Fibroblast of skin of abdomen (primary cell): Measurements from ENCODE around the gene MB.
A peak's percentile ranks its signal among the peaks of the same experiment; 100 is the strongest.
"Not testable (repeated sequence)": the region's sequence is repeated elsewhere in the genome, so short reads cannot be mapped to it uniquely, and the experiment has no call there.

Experiments used
- DNase-seq: peaks from one replicate; pipeline ENCODE4 v3.0.0-alpha.2; 2013

The MB gene

DNA sequence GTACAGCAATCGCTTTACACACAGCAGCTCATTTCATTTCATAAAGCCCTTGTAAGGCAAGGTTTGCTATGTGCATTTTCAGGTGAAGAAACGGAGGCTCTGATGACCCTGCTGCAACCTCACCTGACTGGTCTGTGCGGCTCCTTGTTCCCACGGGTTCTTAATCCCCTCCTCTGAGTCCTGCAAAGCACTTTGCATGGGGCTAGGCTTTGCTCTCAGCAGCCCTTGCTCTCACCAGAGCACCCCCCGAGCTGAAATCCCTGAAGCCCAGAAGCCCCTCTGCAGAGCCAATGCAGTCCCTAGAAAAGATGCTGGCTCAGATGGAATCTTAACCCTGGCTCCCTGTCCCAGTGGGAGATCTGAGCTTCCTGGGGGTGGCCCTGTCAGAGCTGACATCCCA lies 20.1 kb upstream of the MB start:
- DNase-seq, result no peak

DNA sequence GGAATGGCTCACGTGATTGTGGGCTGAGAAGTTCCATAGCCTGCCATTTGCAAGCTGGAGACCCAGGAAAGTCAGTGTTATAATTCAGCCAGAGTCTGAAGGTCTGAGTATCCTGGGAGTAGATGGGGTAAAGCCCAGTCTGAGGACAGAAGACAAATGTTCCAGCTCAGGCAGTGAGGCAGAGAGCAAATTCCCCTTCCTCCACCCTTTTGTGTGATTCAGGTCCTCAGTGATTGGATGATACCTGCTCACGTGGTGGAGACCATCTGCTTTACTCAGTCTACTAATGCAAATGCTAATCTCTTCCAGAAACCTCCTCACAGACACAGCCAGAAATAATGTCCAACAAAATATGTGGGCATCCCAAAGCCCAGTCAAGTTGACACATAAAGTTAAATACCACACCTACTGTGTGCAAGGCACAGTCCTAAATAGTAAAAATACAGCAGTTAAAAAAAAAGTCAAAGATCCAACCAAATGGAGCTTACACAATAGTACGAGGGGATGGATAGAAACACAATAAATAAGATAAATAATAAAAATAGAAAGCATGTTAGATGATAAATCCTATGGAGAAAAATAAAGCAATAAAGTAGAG lies 17.9 kb upstream of the MB start:
- DNase-seq, result no peak

DNA sequence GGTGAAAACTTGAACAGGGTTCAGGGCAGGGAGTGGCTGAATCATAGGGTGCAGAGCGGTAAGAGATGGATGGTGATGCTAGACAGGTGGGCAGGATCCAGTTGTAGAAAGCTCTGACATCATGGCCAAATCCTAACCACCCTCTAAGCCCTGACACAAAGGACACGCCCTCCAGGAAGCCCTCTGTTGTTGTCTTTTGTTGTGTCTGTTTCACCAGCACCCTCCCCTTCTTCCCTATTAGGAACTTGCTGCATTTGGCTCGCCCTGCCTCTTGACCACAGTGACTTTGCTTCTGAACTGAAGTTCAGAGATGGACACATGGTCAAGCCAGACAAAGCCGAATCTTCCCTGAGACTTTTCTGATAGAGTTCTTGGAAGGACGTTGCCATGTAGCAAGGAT lies 16.9 kb upstream of the MB start:
- DNase-seq, result no peak

DNA sequence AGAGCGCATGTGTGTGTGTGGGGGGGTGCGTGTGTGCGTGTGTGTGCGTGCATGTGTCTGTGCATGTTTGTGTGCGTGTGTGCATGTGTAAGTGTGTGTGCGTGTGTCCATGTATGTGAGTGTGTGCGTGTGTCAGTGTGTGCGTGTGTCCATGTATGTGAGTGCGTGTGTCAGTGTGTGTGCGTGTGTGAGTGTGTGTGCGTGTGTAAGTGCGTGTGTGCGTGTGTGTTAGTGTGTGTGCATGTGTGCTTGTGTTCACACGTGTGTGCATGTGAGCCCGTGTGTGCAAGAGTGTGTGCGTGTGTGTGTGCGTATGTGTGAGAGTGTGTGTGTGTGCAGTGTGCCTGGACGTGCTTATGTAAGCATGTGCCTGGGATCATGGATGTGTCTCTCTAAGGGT lies 16.4 kb upstream of the MB start:
- no peak for DNase-seq

DNA sequence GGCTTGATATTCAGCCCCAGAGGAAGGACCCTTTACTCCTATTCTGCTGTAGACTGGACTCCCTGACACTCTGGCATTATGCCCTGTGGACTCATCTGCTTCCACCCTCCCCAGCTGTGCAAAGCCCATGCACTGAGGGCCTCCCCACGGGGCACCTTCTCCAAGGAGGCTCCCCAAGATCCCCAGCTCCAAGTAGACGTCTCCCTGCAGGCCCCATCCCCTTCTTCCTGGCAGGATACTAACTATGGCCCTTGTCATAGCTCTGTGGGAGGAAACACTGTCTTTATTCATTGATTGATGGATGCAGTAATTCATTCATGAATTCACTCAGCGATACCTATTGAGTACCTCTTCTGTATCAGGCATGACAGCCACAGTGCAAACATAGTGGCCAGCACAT lies 15.8 kb upstream of the MB start:
- DNase-seq, result no peak

DNA sequence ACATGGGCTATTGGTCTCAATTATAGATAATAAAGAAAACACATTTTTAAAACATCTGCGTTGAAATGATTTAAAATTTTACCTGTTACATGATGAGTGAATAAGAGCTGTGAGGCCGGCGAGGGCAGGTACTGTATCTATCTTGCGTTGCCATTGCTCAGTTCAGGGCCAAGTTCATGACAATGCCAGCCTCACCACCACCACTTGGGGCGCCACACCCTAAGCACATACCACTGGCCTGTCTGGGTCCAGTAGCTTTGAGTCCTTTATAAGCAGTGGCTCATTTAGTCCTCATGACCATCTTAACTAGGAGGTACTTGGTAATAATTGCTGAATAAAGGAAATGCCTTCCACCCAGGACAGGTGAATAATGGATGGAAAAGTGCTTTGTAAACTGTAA lies 14.5 kb upstream of the MB start:
- peak; percentile 47 for DNase-seq

DNA sequence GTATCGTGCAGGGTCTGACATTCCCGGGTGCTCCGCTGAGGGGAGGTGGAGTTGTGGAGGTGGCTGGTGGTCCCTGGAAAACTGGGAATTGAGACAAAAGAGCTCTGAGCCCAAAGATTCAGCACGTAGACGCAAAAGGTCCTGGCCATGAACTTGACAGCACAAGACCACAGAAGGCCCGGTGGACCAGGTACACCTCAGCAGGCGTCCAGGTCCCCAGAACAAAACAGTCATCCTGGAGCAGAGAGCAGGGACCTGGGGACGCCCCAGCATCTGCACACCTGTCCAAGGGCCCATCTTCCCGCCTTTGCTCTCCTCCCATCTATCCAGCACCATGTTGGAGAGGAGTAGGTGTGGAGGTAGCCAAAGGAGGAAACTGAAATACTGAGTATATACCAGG lies 13.8 kb upstream of the MB start:
- DNase-seq, result no peak

DNA sequence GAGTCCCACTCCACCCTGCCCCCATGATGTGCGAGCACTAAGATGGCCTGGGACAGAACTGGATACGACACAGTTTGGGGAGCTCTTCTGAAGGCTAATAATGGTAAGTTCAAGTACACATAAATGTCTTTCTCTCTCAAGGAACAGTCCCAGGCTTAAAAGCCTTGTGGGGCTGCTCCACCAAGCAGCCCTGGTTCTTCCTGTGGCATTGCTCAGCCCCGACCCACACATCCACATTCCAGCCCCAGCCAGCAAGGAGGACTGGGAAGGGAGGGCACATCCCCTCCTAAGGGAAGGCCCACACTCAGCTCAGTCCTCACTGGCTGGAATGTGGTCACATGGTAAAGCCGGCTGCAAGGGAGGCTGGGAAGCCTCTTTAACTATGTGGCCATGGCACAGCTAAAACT lies 13.3 kb upstream of the MB start:
- DNase-seq, result peak; percentile 86

DNA sequence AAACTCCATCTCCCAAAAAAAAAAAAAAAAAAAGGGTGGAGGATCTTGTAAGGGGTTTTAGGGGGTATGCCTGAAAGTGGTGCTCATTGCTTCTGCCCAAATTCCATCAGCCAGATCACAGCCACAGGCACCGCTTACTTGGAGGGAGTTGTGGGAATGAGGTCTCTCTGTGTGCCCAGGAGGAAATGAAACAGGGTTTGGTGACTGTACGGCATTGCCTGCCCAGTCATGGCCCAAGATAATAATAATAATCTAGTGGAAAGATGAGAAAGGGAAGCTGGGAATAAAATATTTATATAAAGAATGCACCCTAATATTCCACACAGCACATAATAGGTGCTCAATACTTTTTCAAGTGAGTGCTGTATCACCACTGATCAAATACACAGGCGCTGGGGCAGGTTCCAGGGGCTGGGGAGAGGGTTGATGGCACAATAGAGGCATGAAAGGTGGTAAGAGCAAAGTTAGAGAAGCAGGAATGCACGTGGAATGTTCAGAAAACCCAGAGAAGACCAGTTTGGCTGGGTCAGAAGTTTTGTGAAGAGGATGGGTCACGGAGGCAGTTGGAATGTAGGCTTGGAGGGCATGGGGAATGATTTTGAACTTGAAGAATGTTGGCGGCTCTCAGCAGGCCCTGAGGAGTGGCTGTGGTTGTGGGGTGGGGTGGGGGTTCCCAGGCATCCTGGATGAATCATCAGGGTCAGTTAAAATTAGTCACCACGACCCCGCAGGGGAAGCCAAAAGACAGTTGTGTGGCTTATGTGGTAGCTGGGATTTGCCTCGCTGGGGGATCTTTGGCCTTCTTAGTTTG lies 12.5 kb upstream of the MB start:
- peak; percentile 99 for DNase-seq

DNA sequence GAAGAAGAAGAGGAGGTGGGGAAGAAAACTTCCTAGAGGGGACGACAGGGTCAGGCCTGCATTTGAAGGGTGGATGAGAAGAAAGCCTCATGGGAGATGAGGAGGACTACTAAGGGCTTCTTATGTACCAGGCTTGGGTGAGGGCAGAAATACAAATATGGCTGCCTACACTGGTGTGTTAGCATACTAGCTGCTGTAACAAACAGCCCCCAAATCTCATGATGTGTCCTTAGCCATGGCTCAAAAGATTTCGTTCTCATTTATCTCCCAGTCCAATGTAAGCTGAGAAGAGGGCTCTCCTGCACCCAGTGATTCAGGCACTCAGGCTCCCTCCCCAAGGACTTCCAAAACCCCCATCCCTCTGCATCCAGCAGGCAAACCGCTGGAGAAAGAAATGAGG lies 11.6 kb upstream of the MB start:
- DNase-seq, result no peak

DNA sequence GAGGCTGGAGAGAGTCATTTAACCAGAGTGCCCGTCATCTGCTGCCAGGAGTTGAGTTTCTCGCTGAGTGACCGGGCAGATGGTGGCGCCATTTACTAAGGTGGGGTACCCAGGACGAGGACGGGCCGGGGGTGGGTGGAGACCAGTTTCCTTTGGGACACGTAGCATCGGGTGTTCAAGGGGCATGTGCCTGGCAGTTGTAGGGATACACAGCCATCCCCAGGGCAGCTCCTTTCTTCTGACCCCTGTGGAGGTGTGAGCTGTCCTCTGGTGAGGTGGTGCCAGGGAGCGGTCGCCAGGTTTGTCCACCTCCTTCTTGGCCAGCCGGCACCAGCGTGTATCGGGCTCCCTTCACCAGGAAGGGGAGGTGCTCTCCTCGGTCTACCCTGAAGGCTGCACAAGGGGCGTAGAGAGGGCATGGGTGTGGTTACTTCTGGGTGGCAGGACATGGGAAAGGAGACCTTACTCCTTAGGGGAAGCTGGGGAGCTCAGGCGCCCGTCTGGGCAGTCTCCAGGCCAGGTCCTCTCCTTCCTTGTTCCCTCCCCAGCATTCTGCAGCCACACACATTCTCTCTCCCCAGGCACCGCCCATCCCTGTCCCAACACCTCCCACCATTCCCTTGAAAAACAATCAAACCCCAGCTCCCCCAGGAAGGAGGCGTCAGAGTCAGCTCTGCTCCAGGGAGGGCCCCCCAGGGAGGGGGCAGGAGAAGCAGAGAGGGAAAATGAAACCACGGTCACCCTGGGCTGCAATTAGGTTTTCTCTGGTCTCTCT lies 10.3 kb upstream of the MB start:
- DNase-seq, result peak; percentile 97

DNA sequence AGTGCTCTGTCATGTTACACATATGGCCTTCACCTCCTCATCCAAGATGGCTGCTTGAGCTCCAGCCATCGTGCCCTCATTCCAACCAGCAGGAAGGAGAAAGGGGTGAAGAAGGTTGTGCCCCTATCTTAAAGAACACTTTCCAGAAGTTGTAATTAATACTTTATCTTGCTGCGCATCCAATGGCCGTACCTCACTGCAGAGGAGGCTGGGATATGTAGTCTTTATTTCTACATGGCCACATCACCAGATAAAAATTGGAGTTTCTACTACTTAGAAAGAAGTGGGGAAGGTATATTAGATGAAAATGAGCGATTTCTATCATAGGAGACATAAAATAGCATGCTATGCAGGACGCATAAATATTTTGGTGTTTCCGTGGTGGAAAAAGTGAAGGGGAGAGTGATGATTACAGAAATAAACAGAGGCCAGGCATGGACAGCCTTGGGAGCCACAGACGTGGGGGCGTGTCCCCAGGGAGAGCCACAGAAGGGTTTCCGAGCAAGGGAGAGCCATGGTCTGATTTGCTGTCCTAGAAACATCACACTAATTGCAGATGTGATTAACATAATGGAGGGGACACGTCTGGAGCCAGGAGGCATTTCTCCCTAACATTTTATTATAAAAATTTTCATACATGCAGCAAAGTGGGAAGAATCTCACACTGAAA lies 8.8 kb upstream of the MB start:
- no peak for DNase-seq

DNA sequence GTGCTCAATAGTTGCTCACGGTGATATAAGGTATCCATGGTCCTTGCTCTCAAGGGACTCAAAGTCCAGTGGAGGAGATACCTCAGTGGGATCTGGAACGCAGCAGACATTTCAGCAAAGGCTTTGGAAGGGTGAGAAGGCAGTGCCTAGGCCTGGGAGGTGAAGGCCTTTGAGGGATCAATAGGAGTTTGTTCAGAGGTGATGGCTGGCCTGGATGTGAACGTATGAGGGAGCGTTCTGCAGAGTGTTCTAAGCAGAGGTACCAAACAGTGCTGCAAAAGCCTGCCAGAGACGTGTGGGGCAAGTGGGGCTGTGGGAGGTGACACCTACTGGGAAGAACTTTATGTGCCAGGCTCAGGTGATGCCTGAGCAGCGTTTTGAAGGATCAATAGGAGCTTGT lies 7.4 kb upstream of the MB start:
- DNase-seq, result no peak

DNA sequence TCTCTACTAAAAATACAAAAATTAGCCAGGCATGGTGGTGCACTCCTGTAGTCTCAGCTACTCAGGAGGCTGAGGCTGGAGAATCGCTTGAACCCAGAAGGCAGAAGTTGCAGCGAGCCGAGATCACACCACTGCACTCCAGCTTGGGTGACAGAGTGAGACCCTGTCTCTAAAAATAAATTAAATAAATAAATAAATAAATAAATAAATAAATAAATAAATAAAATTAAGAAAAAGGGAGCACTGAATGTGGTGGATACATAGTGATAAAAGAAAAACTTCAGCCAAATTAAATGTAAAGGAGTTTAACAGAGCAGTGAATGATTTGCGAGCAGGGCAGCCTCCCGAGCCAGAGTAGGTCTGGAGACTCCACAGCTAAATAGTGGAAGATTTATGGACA lies 6.8 kb upstream of the MB start:
- not testable (repeated sequence) for DNase-seq

DNA sequence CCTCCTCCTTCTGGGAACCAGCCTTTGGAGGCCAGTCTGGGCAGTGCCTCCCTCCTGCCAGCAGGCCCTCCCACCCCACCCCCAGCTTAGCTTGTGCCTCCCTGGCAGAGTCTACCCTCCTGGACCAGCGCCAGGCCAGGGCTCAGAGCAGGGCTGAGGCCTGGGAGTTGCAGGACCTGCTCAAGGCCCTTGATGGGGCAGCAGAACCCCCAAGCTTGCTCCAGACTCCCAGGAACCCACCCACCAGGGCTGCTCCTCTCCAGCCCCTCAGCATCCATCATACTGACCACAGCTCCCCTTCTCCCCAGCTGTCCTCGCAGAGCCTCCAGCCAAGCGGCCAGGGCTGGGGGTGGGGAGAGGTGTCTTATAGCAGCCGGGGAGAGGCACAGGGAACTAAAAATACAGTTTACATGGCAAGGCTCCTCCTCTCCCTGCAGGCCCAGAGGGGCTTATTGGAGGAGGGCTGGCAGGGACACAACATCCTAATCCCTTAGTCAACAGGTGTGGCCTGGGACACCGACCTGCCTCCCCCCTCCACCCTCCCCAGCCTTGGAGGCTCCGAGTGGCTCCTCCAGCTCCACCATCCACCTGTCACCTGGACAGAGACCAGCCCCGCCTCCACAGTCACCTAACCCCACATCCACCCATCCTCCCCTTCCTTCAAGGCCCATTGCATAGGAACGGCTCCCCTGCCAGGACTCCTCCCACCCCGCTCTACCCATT lies 5.2 kb upstream of the MB start:
- DNase-seq, result no peak

DNA sequence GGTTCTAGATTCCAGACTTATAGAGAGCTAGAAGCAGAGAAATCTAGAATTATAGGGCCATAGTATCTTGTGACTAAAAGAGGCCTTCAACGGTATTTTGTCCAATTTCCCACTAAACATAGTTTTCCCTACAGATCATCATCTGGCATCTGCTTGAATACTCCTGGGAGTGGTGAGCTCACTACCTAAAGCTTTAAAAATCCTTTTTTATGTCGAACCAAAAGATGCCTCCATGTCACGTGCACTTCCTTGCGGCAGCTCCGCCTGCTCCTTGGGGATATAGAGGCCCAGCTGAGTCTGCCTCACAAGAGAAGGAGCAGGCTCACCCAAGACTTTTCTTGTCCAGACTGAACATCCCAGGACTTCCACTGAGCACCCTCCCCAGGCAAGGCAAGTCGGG lies 4.3 kb upstream of the MB start:
- DNase-seq, result no peak

DNA sequence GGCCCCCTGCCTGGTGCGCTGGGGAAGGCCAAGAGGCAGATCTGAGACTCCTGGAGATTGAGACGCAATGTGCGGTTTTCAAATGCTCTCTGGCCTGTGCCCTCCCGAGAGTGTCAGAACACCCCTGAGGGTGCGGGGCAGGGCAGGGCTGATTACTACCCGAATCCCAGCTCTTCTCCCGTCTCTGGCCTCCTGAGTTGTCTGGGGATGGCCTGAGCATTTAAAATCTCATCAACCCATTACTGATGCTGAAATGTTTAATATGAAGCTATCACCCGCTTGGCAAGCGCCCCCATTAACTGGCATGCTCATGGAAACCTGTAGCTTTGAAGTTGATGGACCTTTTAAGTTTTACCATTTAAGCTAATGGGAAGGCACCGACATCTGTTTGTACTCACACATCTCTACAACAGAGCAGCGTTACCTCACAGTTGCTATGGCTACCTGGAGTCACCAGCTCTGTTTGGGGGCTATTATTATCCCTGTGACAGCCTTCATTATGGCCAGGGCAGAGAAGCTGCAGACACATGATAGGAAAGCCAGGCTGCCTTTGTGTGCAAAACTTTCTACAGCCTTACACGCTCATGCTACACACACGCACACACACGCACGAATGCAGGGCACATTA lies 3.6 kb upstream of the MB start:
- peak; percentile 38 for DNase-seq

DNA sequence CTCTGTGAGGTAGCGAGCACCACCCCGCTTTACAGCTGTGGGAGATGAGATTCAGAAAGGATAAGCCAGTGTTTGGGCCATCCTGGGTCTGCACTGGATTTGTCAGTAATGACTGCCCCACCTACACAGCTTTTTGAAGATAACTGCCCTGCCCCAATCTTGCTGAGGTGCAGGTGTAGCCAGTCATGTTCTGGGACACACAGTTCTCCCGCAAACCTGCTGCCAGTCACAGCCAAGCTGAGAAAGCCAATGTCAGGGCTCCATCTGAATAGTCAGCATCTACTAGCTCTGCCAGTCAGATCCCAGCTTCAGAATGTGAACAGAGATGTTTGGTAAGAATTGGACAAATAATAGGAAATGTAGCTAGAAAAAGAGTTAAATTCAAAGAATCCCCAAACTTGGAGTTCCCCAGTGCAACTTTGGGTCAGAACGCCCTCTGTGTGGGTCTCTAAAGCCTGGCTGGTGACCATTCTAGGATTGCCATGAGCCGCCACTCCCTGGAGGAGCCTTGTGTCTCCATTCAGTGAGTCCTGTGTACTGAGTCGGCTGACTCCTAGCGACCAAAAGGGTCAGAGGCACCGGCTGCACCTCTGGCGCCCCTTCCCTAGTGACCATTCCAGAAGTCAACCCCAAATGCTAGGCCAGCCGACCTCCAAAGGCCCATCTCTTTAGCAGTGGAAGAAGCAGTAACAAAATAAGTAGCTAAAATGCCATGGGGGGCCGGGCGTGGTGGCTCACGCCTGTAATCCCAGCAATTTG lies 2.4 kb upstream of the MB start:
- DNase-seq, result no peak

DNA sequence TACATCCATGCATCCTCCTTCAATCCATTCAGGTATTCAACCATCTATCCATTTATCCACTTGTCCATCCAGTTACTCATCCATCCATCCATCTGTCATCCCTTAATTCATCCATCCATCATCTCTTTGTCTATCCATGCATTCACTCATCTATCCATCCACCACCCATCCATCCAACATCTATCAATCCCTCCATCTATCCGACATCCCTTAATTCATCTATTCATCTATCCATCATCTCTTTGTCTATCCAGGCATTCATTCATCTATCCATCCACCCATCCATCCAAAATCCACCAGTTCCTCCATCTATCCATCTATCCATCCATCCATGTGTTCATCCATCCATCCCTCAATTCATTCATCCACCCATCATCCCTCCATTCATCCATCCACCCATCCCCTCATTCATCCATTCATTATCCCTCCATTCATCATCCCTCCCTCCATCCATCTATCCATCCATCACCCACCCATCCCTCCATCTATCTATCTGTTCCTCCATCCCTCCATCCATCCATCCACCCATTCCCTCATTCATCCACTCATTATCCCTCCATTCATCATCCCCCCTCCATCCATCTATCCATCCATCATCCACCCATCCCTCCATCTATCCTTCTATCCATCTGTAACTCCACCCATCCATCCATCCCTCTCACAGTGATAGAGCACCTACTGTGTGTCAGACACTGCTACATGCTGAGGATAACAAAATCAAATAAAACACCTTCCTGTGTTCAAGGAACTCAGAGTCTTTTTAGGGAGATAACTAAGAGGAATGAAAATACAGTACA lies 1.5 kb upstream of the MB start:
- DNase-seq, result no peak

DNA sequence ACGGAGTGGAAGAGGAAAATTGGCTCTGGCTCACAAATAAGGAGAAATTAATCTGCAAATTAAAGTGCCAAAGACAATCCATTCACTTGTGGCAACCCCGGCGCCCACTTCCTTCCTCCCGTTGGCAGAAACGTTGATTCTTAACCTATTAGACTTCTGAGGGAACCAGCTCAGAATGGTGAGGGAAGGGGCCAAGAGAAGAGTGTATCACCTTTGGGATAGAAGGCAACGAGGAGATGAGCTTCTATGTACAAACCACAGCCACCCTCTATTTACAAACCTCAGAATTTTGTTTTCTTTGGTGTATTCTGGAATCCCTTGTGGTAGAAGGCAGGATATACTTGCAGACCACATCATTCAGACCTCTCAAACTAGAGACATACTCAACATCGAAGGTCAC lies 1.1 kb downstream of the MB start:
- no peak for DNase-seq

DNA sequence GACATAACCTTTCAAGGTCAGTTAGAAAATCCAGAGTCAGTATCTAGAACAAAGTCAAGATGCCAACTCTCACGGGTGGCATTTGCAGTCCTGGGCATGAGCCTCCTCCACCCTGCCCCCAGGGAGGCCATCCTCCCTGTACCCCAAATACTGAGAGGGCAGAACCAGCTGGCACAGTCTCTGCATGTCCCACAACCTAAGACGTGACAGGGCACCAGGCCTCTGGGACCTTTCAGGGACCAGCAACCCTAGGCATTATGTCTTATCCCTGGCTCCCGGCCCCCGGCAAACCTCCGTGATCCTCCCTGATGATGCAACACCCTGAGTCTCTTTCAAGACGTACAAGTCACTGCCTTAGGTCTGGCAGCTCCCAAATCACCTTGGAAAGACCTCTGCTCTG lies 2.0 kb downstream of the MB start:
- DNase-seq, result no peak
